Breast epithelium (tissue), 3 donors: ENCODE data around the gene SERPINA1.

ENCODE experiments used
- CTCF ChIP-seq, 3 donors: fragments of 450-650 bp; IDR thresholded peaks; one replicate each; pipeline ENCODE4 v1.5.1; 2016 to 2017; ENCODE audit warnings: antibody characterized with exemption in 3 of 3, mild to moderate bottlenecking in 3 of 3, moderate library complexity in 3 of 3
- POLR2AphosphoS5 ChIP-seq, 3 donors: sonication (generic); formaldehyde crosslinking; IDR thresholded peaks; one replicate each; pipeline ENCODE4 v1.6.1; 2017; ENCODE audit warnings: antibody characterized with exemption in 3 of 3

GRCh38 chr14:94376108-94376975 is 12.1 kb downstream of the SERPINA1 start:
- no peak for TF ChIP-seq POLR2AphosphoS5 (IDR thresholded peaks at IDR 0.05)
- TF ChIP-seq CTCF (IDR thresholded peaks at IDR 0.05): no peak
